ENCODE measurements around the gene DNAH2. TPM values are rescaled to one million over a fixed set of nuclear protein-coding genes. Genes with fewer than 3 reads are reported as not detected.
A peak's percentile ranks its signal among the peaks of the same experiment; 100 is the strongest.

Gene DNAH2
- total and polyA plus RNA-seq, 9 of the 15 experiments (the other 6 are each of a cell fraction or from before 2014, with no cell fraction given): 0.03 TPM; not detected in 8

GRCh38 chr17:7842380-7843256, 125.1 kb downstream of the DNAH2 start (continued):
- TF ChIP-seq YY1 (IDR thresholded peaks at IDR 0.05; ENCODE audit: borderline replicate concordance in 1 of 3, control insufficient read depth in 1 of 3, extremely low read depth in 1 of 3, insufficient read depth in 3 of 3, insufficient read length in 1 of 3, insufficient replicate concordance in 2 of 3, low read depth in 1 of 3, low read length in 2 of 3): no peak
- TF ChIP-seq GABPB1 (CRISPR knock-in tag; IDR thresholded peaks at IDR 0.05): no peak; the same call in 1 of the 2 replicates
- TF ChIP-seq ARID3B (CRISPR knock-in tag; IDR thresholded peaks at IDR 0.05; ENCODE audit: borderline replicate concordance): no peak
- TF ChIP-seq HEY1 (CRISPR knock-in tag; IDR thresholded peaks at IDR 0.05; ENCODE audit: borderline replicate concordance): no peak

- Histone ChIP-seq H3K36me3 (ENCODE audit: control insufficient read depth, insufficient read depth, low read length) (peaks cover 36% of the 10 kb centered on the region; the same call in 2 of the 3 replicates), H3K4me2 (ENCODE audit: insufficient read depth, low read length) (peak overlapping the region; percentile 92), H3K79me2 (ENCODE audit: control insufficient read depth, insufficient read depth, low read length) (peaks cover 62% of the 10 kb centered on the region), H3K9me1 (ENCODE audit: control insufficient read depth, insufficient read depth, low read length) (peaks cover 3% of the 10 kb centered on the region), H3K4me1 (replicated peaks in 1 of 2; ENCODE audit: control insufficient read depth in 2 of 2, insufficient read depth in 2 of 2, low read length in 2 of 2) (peaks cover 28 to 56% of the 10 kb centered on the region in 2 experiments), H3K9ac (ENCODE audit: insufficient read depth in 1 of 2, low read depth in 2 of 2, low read length in 2 of 2) (peak overlapping the region; percentile 97), H3K27ac (ENCODE audit: extremely low read depth, low read depth, low read length) (peak overlapping the region; percentile 99), H2AFZ (ENCODE audit: low read depth, low read length) (peak overlapping the region; percentile 62), H3K4me3 (peak overlapping the region; percentile 76), H4K20me1 (replicated peaks; ENCODE audit: control insufficient read depth, insufficient read depth, low read length) (peaks cover 4% of the 10 kb centered on the region), H3K27me3 (ENCODE audit: control insufficient read depth in 2 of 2, insufficient read depth in 2 of 2, low read length in 2 of 2) (no peaks in the 10 kb centered on the region), H3K9me3 (replicated peaks; ENCODE audit: control insufficient read depth, insufficient read depth, low read depth, low read length) (no peaks in the 10 kb centered on the region)
- ATAC-seq (no peak), FAIRE-seq (no peak), DNase-seq (ENCODE audit: extremely low read depth in 1 of 4, low spot score in 3 of 4) (no peak)
- intact Hi-C loops (cut with micrococcal nuclease) (no loop called here), in situ Hi-C loops (cut with MboI) (no loop called here)
- CTCF ChIA-PET (ENCODE audit: low intra/inter-chr PET ratio): no interaction called here
- POLR2A ChIA-PET: interaction anchor here (0.6 to 1.5 kb wide), 6 partner anchors 10 to 437 kb away, joined by 3 to 9 read pairs (median 4); partner anchors contain the start of genes NAA38, TP53 and WRAP53
- no TSS peak for BruUV-seq (replicated peaks)
- WGBS (ENCODE audit: insufficient coverage, low coverage, missing lambda C conversion rate): 0% methylated on average over 17 of the region's 17 CpGs
- TF ChIP-seq KDM5B (IDR thresholded peaks at IDR 0.05; ENCODE audit: insufficient replicate concordance, low read depth, low read length): peak; percentile 25
- TF ChIP-seq ZC3H4 (CRISPR knock-in tag; IDR thresholded peaks at IDR 0.05; ENCODE audit: borderline replicate concordance): 0 out of 2 replicates have a peak, but pooled peaks have one; percentile 45
- no peak for TF ChIP-seq CSDE1 (IDR thresholded peaks at IDR 0.05)
- TF ChIP-seq RFX5 (IDR thresholded peaks at IDR 0.05; ENCODE audit: low read depth, low read length): no peak
- peak; percentile 71 for TF ChIP-seq RBFOX2 (IDR thresholded peaks at IDR 0.05; ENCODE audit: low read depth, low read length)
- no peak for TF ChIP-seq HMGN3 (IDR thresholded peaks at IDR 0.05; ENCODE audit: borderline replicate concordance, extremely low read depth, insufficient read length, low read depth, low read length)
- TF ChIP-seq MBD1 (CRISPR knock-in tag; IDR thresholded peaks at IDR 0.05): no peak
- TF ChIP-seq ELF1 (tag; IDR thresholded peaks at IDR 0.05): peak; percentile 40
- peak; percentile 81 for TF ChIP-seq SAP30 (IDR thresholded peaks at IDR 0.05; ENCODE audit: borderline replicate concordance, insufficient read depth, low read depth, low read length, poor library complexity, severe bottlenecking)
- 0 out of 2 replicates have a peak, but pooled peaks have one; percentile 12 for TF ChIP-seq POLR2A (conservative IDR thresholded peaks at IDR 0.05)
- peak; percentile 58; the same call in 1 of the 2 replicates for TF ChIP-seq ZNF589 (CRISPR knock-in tag; IDR thresholded peaks at IDR 0.05; ENCODE audit: low read depth)
- TF ChIP-seq PHF8 (IDR thresholded peaks at IDR 0.05; ENCODE audit: borderline replicate concordance, low read length): peak; percentile 35; the same call in 1 of the 2 replicates
Observed at GRCh38 chr17:7843257-7843535, 125.7 kb downstream of the DNAH2 start.

Data from K562 (cell line).